Psoas muscle (tissue), 8 donors: ENCODE measurements around the gene EPHA1. TPM values are rescaled to one million over a fixed set of nuclear protein-coding genes. Genes with fewer than 3 reads are reported as not detected.
"Not testable (repeated sequence)": the region's sequence is repeated elsewhere in the genome, so short reads cannot be mapped to it uniquely, and the experiment has no call there.

Experiments used
- ATAC-seq, 4 donors: fragments of 200-7000 bp; cut with Tn5 transposase; one replicate each; pipeline ENCODE4 v1.9.1; 2020; ENCODE audit warnings: moderate library complexity in 3 of 4, mild to moderate bottlenecking in 2 of 4
- DNase-seq, 2 donors: peaks; one replicate each; pipeline ENCODE4 v3.0.0-alpha.2; 2020
- H3K27ac ChIP-seq: fragments of 200-600 bp; one replicate; pipeline ENCODE4 v1.8.0; 2022
- H3K27me3 ChIP-seq, 3 donors: fragments of 200-600 bp in 1 of 3; one replicate each; pipeline versions ENCODE4 v1.6.1 to v1.8.0; 2013 to 2022; ENCODE audit warnings: low read length in 2 of 3, mild to moderate bottlenecking in 2 of 3, moderate library complexity in 1 of 3; ENCODE audit not compliant: insufficient read depth in 3 of 3
- H3K36me3 ChIP-seq, 2 donors: fragments of 200-600 bp in 1 of 2; one replicate each; pipeline versions ENCODE4 v1.6.1 to v1.8.0; 2013 to 2022; ENCODE audit warnings: low read depth in 1 of 2, mild to moderate bottlenecking in 1 of 2, moderate library complexity in 1 of 2; ENCODE audit not compliant: insufficient read depth in 1 of 2
- H3K4me1 ChIP-seq: fragments of 200-600 bp; one replicate; pipeline ENCODE4 v1.8.0; 2022
- H3K4me3 ChIP-seq: fragments of 200-600 bp; one replicate; pipeline ENCODE4 v1.8.0; 2022; ENCODE audit warnings: mild to moderate bottlenecking
- H3K9me3 ChIP-seq: fragments of 200-600 bp; one replicate; pipeline ENCODE4 v1.8.0; 2022
- CTCF ChIP-seq: fragments of 200-600 bp; IDR thresholded peaks from one replicate; pipeline ENCODE4 v1.8.0; 2022; ENCODE audit warnings: antibody characterized with exemption
- WGBS, 3 donors: extraction: QIAGEN DNeasy Blood & Tissue Kit; methylation state at CpG; one replicate each; pipeline versions ENCODE4 v1.1.6 to v1.1.7; 2013; 5-methylcytosine and 5-hydroxymethylcytosine counted together
- intact Hi-C, 2 donors: fragments of 100-400 bp; cut with DNase I; formaldehyde crosslinking; loops; one replicate each; pipeline versions ENCODE4 v1.11.0 to v1.14.2; 2022
- polyA plus RNA-seq, 3 donors: library from polyadenylated mRNA; stranded (reverse); fragments of 200-250 nt; gene quantifications; one replicate each; pipeline ENCODE4 v1.2.3, GENCODE V29; 2013
- total RNA-seq, 4 donors: library from RNA; stranded (reverse); fragmentation: NEBNext Ultra II Directional in 2 of 4; extraction: Animal tissue kit (Norgen Biotek cat#: 25700) in 2 of 4; gene quantifications; one replicate each; pipeline versions ENCODE4 v1.2.1 to v1.2.4, GENCODE V29; 2021 to 2023
- donor health status: healthy with polysubstance abuse.
- donor health status: DM: no; HTN: no; CAD: no; lungs with moderate emphysema.
- donor health status: Bipolar disorder and iron deficiency.
- donor health status: healthy.
- donor health status: DM: yes; HTN: yes; CAD: no.
- donor health status: DM: no; HTN: no; CAD: no.
- donor health status: DM: no; HTN: no; CAD: no.
- donor health status: DM: yes; HTN: yes; CAD: no.

The EPHA1 gene
- total and polyA plus RNA-seq, 7 donors, result 0.07 to 0.38 (median 0.20) TPM; not detected in 3

- no peak for ATAC-seq
- no peak for TF ChIP-seq CTCF
- intact Hi-C loops, result no loop called here
- Histone ChIP-seq H3K4me1 (peaks cover 12% of the 10 kb centered on the region), H3K9me3 (no peaks in the 10 kb centered on the region), H3K36me3 (peaks cover 6 to 39% of the 10 kb centered on the region in 2 donors), H3K27ac (no peak overlapping the region), H3K27me3 (no peaks in the 10 kb centered on the region), H3K4me3 (no peak overlapping the region)
- WGBS, 3 donors, result 95 to 99% (median 95%) methylated on average over 5 to 6 of the region's 6 CpGs
- DNase-seq, result no peak
These were observed 14.6 kb downstream of the EPHA1 start for GRCh38 chr7:143394068-143394467.

- Histone ChIP-seq H3K36me3 (peaks cover 10 to 45% of the 10 kb centered on the region in 2 donors), H3K27me3 (no peaks in the 10 kb centered on the region), H3K4me1 (peaks cover 12% of the 10 kb centered on the region), H3K27ac (no peak overlapping the region), H3K4me3 (no peak overlapping the region), H3K9me3 (no peaks in the 10 kb centered on the region)
- intact Hi-C loops, result no loop called here
- peak in 1 of 4 donors; percentile 3 for ATAC-seq
- no peak for TF ChIP-seq CTCF
- WGBS, 3 donors, result 72 to 82% (median 80%) methylated on average over 14 of the region's 14 CpGs
- no peak for DNase-seq
These were observed 15.2 kb downstream of the EPHA1 start for GRCh38 chr7:143393267-143394041.

- Histone ChIP-seq H3K27ac (peak overlapping the region; percentile 72), H3K9me3 (no peaks in the 10 kb centered on the region), H3K36me3 (peaks cover 13 to 51% of the 10 kb centered on the region in 2 donors), H3K4me3 (no peak overlapping the region), H3K27me3 (no peaks in the 10 kb centered on the region), H3K4me1 (peaks cover 12% of the 10 kb centered on the region)
- TF ChIP-seq CTCF, result no peak
- DNase-seq, result no peak
- no peak for ATAC-seq
- intact Hi-C loops, result no loop called here
- WGBS, 3 donors, result 94 to 97% (median 96%) methylated on average over 6 of the region's 6 CpGs
These were observed 15.8 kb downstream of the EPHA1 start for GRCh38 chr7:143392875-143393266.

GRCh38 chr7:143392427-143392826 is 16.2 kb downstream of the EPHA1 start:
- intact Hi-C loops, DNase-seq, H3K9me3 ChIP-seq, H3K4me3 ChIP-seq, H3K27me3 ChIP-seq, ATAC-seq: not testable (repeated sequence)
- peak overlapping the region; percentile 72 for H3K27ac ChIP-seq
- 86 to 89% (median 87%) methylated on average over 8 of the region's 8 CpGs for WGBS, 3 donors
- H3K4me1 ChIP-seq, result peaks cover 12% of the 10 kb centered on the region
- H3K36me3 ChIP-seq, result peaks cover 13 to 56% of the 10 kb centered on the region in 2 donors

- H3K27me3 ChIP-seq, result no peaks in the 10 kb centered on the region
- peak overlapping the region; percentile 72 for H3K27ac ChIP-seq
- ATAC-seq (peak; percentile 33 to 63 (median 52)), DNase-seq (peak; percentile 81 to 87)
- H3K36me3 ChIP-seq, result peaks cover 13 to 61% of the 10 kb centered on the region in 2 donors
- no peaks in the 10 kb centered on the region for H3K9me3 ChIP-seq
- peaks cover 14% of the 10 kb centered on the region for H3K4me1 ChIP-seq
- intact Hi-C loops, result no loop called here
- no peak overlapping the region for H3K4me3 ChIP-seq
- TF ChIP-seq CTCF, result no peak
- 44 to 51% (median 44%) methylated on average over 24 of the region's 24 CpGs for WGBS, 3 donors
These were observed 16.9 kb downstream of the EPHA1 start for GRCh38 chr7:143391462-143392404.
